GM23248 (cell line): ENCODE measurements around the gene GALNT10.

Experiments used
- EZH2 ChIP-seq: fragments of 200-600 bp; sonication (generic); IDR thresholded peaks from 2 replicates; pipeline ENCODE4 v1.6.1; 2018; ENCODE audit warnings: antibody characterized with exemption, mild to moderate bottlenecking; ENCODE audit not compliant: insufficient read depth, poor library complexity, severe bottlenecking
- EZH2phosphoT487 ChIP-seq: fragments of 200-600 bp; sonication (generic); IDR thresholded peaks from 2 replicates; pipeline ENCODE4 v1.6.1; 2018; ENCODE audit warnings: antibody characterized with exemption, moderate library complexity, mild to moderate bottlenecking, low read depth; ENCODE audit not compliant: insufficient read depth

GRCh38 chr5:154146409-154146808, 44.1 kb upstream of the GALNT10 start:
- TF ChIP-seq EZH2 (no peak), EZH2phosphoT487 (no peak)
